GM19468 (cell line): Measurements from ENCODE around the gene CD74.

ENCODE experiments used
- ATAC-seq: cut with Tn5 transposase; IDR thresholded peaks from one replicate; pipeline ENCODE4 v1.9.1; 2021; ENCODE audit warnings: mild to moderate bottlenecking, moderate library complexity, moderate number of reproducible peaks; ENCODE audit not compliant: unreplicated experiment; ENCODE audit errors: extremely low read depth

Gene CD74

DNA sequence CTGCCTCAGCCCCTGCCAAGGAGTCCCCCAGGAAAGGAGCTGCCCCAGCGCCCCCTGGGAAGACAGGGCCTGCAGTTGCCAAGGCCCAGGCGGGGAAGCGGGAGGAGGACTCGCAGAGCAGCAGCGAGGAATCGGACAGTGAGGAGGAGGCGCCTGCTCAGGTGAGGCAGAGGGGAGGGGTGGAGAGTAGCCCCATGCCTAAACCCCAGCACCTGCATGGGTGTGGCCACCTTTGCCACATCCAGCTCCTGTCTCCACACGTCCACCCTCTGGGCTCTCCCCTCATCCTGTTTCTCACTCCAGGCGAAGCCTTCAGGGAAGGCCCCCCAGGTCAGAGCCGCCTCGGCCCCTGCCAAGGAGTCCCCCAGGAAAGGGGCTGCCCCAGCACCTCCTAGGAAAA, 38.1 kb downstream of the CD74 start:
- ATAC-seq: no peak

DNA sequence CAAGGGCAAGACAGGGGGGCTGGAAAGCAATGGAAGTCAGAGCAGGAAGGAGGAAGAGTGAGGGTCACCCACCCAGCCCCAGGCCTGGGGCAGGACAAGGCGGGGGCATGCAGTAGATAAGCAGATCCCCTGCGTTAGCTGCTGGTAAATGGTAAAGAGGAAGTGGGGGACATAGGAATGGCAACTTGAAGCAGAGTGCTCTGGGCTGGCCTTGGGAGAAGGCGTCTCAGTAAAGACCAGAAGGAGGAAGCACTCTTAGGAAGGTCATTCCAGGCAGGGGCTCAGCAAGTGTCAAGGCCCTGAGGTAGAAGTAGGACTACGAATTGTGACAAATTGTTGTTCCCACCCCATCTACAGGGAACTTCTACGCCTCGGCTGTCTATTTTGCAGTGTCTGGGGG, 40.1 kb downstream of the CD74 start:
- no peak for ATAC-seq

DNA sequence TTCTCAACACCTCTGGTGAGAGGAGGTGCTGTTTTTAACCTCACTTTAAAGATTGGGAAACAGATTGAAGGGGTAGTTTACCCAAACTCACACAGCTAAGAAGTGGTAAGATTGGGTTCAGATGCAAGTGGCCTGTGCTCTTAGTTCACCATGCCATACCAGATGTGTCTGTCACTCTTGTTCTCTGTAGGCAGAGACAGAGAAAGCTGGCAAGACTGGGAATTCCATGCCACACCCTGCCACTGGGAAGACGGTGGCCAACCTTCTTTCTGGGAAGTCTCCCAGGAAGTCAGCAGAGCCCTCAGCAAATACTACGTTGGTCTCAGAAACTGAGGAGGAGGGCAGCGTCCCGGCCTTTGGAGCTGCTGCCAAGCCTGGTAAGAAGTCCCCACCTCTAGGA, 44.2 kb downstream of the CD74 start:
- ATAC-seq: no peak

DNA sequence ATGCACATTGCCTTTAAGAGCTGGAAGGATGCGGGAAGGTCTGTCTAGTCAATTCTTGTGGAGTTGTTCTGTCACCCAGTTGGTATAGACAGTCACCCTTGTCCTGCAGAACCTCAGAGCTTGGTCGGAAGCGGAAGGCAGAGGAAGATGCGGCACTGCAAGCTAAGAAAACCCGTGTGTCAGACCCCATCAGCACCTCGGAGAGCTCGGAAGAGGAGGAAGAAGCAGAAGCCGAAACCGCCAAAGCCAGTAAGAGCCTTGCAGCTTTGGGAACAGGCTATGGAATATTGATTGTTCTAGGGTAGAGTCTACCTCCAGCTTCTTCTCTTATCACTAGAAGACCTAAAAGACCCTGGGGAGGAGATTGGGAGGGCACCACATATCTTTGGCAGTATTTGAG, 48.7 kb downstream of the CD74 start:
- no peak for ATAC-seq

DNA sequence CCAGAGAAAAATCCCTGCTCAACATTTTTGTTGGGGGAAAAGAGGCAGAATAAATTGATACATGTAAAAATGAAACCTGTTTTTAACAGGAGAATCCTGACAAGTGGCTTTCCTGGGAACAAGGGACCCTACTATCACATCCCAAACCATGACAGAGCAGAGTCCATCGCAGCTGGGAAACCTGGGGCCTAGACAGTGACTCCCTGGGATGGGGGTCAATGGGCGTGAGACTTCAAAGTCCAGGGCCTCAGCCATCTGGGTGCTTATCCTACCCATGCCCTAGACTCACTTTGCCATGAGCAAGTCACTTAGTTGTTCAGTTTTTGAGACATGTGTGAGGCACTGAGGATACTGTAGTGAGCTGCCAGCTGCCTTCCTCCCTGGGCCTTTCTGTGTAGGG, 49.5 kb downstream of the CD74 start:
- ATAC-seq: no peak

DNA sequence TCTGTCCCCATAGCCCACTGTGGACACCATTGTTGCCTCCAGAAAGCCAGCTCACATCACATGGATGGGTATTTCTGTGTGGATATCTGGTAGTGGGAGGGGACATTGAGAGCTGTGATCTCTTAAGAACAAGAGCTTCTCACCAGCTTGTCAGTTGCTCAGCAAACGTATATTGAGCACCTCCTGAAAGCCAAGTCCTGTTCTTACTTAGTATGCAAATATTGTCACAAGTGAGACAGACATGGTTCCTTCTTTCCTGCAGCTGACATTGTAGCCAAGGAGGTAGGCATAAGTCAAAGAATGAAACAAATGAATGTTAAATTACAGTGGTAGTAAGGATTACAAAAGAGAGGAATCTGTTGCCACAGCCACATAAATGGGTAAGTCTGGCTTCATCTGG, 51.4 kb downstream of the CD74 start:
- peak; percentile 16 for ATAC-seq

DNA sequence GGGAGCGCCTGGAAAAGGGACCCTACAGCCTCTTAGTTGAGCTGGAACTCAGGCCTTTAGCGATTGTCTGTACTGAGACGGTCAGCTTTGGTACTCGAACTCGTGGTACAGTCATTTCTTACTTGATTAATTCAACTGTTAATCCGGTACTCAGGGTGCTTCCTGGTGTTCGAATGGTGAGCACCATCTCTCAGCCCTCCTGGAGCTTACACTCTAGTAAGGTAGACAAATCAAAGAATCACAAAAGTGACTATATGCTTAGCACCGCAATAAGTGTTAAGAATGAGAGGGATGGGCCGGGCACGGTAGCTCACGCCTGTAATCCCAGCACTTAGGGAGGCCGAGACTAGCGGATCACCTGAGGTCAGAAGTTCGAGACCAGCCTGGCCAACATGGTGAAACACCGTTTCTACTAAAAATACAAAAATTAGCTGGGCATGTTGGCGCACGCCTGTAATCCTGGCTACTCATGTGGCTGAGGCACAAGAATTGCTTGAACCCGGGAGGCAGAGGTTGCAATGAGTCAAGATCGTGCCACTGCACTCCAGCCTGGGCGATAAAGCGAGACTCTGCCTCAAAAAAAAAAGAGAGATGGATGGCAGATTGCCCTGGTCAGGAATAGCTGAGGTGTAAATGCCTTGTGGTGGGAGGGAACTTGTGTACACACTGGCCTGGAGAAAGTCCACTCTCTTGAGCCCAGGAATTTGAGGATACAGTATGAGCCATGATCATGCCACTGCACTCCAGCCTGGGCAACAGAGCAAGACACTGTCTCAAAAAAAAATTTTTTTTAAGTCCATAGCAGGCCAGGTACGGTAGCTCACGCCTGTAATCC, 54.2 kb downstream of the CD74 start:
- no peak for ATAC-seq

DNA sequence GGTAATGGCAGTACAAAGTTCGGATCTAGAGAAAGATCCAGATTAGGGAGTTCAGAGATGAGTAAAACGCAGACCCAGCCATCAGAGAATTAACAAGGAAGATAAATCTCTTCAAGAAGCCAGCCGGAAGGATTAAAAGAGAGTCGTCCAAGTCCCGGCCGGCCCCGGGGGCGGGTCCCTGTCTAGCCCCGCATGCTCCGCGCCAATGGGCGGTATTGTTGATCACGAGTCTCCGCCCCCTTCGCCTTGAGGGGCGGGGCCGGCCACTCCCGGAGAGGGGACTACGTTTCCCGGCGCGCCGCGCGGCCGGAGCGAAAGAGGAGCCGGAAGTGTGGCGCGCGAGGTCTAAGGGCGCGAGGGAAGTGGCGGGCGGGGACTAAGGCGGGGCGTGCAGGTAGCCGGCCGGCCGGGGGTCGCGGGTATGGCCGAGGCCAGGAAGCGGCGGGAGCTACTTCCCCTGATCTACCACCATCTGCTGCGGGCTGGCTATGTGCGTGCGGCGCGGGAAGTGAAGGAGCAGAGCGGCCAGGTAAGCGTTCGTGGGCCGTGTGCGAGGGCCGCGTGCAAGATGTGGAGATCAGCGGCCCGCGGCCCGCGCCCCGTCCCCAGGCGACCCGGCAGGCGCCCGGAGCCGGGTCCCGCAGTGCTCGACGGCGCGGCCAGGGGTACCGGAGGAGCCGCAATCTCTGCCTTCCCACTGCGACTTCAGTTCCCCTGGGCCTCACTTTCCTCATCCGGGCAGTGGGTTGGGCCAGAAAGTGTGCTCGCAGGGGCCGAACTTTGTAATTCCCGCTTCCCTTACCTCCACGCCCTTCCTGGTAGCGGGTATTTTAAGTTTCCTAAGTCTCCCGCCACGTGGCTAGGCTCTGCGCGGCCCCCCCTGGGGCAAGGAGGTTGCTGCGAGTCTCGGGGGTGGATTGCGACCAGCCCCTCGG, 55.1 kb downstream of the CD74 start, which contains the start of gene TCOF1:
Gene TCOF1 (plus strand): TSS at position 372 of the 935 bp plus-strand sequence. CDS start 50 bp downstream, at position 422.
- ATAC-seq: peak; percentile 90

DNA sequence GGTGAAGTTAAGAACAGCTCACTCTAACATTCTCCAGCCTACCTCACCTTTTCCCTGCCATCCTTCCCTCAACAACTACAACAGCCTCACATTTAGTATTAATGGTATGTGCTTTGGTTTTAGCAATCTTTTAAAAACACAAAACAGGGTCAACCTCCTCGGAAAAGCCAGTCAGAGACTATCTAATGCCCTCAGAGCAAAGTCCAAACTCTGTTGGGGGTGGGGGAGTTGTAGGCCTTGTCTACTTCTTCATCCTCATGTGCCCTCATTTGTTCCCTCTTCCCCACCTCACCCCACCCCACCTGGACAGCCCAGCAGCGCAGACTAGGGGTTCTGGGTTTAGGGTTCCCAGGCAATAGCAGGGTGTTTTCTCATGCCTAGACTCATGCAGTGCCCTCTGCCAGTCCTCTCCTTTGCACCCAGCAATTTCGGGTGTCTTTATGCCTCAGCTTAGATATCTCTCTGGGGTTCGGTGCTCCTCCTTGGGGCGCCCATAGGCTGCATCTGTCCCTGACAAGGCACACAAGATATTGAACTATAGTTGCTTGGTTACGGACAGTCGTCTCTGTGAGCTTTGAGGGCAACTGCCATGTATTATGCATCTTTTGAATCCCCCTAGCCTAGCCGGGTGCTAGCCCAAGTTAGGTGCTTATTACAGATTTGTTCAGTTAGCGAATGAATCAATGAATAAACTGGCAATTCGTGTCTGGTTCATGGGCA, 56.0 kb downstream of the CD74 start:
- ATAC-seq: no peak

DNA sequence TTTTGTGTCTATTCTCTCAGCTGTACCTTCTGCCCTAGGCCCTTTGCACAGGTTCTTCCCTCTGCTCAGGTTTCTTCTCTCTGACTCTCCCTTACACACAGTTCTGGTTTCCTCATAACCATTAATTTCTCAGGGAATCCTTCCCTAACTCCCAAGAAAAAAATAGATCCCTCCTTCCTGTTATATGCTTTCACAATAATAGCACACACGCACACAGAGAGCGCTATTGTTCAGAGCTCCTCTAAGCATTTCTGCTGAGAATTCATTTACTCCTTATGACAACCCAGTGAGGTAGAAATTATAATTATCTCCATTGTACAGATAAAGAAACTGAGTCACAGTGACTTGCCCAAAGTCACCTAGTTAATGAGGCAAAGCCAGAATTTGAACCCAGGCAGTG, 56.9 kb downstream of the CD74 start:
- no peak for ATAC-seq

DNA sequence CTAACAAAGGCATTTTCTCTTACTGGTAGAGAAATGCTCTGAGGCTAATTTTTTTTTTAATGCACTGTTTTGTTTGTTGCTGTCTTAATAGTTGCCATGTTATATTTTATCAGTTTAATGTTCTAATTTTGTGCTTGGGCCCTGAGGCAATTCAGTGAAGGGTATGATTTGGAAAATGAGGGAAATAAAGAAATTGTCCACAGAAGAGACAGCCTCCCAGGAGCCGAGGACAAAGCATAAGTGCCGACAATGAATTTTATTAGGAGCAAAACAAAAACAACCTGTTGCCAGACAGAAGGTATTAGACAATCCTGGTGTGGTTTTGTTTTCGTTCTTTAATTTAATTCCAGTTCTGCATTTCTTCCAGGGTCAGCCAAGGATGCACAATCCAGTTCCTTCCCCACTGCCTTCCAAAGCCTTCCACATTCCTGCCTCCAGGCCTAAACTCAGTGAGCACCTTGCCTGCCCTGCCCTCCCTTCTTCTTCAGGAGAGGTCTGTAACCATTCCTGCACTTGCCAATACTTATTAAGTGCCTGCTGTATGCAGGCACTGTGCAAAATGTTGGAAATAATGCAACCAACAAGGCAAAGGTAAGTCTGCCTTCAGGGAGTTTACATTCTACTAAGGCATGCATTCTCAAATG, 59.6 kb downstream of the CD74 start:
- no peak for ATAC-seq

DNA sequence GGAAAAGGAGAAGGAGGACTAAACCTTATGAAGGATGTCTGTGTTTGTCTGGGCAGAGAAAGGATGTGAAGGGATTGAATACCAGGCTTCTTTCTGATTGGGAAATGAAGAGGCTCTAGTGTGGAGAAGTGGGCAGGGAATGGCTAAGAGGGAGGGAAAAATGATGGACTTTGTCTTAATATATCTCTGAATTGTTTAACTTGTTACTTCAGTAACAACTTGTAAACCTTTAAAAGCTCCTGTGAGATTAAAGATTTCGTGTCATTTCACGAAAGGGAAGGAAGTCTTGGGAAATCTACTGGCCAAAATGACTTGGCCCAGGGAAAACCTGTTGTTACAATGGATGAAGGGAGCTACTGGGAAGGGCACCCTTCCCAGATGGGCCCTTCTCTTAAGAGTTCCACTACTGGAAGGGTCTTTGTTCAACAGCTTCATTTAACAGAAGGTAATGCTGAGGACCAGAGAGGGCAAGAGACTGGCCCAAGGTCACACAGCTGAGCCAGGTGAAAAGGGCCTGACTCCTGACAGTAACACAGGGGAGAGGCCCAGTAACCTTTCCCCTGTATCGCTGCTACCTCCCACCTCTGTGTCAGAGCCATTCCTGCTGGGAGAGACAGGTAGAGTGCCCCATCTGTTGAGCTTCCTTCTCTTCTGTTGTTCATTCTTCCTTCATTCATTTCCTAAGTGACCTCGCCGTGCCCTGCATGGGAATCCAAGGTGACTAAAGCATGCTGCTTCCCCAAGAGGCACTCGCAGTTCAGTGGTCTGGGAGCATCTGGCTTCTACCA, 60.3 kb downstream of the CD74 start:
- ATAC-seq: no peak
